IPS DF 19.7 (cell line): Measurements from ENCODE around the gene PTGIS.
"Not testable (repeated sequence)": the region's sequence is repeated elsewhere in the genome, so short reads cannot be mapped to it uniquely, and the experiment has no call there.

Source experiments
- DNase-seq: peaks from one replicate; pipeline ENCODE4 v3.0.0-alpha.2; 2013; ENCODE audit warnings: low read depth, low spot score

Gene PTGIS

DNA sequence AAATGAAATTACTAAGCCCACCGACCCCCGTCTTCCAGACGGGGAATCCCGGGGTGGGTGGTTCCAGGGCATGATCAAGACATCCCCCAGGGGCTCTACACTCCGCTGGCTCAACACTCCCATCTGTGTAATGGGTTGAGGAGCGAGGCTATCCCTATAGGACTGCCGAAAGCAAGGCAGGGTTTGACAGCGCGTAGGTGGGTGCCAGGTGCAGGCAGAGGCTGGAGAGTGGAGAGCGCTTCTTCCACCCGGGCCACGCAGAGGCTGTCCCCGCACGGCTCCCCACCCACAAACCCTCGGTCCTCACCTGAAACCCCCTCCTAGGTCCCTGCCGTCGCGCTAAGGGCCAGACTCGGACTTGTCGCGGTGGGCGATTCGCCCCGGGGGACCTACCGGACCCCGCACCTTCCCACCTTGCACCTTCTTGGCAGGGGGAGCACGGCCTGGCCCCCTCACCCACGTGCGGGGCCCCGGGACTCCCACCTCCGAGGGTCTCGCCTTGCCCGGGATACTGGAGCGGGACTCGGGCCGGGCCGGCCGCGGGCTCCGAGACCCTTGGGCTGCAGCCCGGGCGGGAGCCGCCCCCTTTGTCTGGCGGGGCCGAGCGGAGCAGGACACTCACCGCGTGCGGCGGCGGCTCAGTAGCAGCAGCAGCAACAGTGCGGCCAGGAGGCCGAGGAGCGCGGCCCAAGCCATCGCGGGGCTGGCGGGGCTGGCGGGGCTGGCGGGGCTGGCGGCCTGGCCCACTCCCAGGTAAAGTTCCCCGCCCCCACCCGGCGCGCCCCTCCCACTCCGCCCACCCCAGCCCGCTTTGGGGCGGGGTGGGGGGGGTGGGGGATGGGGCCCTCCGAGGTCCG is at the start of gene PTGIS:
Gene PTGIS (minus strand): TSS at position 717 of the 857 bp plus-strand sequence. CDS start 21 bp downstream, at position 696.
- DNase-seq: no peak

DNA sequence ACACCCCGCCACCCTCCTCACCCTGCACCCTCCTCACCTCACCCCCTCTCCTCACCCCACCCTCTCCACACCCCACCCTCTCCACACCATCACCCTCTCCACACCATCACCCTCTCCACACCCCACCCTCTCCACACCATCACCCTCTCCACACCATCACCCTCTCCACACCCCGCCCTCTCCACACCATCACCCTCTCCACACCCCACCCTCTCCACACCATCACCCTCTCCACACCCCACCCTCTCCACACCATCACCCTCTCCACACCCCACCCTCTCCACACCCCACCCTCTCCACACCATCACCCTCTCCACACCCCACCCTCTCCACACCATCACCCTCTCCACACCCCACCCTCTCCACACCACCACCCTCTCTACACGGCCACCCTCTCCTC is 49.5 kb upstream of the PTGIS start:
- not testable (repeated sequence) for DNase-seq

DNA sequence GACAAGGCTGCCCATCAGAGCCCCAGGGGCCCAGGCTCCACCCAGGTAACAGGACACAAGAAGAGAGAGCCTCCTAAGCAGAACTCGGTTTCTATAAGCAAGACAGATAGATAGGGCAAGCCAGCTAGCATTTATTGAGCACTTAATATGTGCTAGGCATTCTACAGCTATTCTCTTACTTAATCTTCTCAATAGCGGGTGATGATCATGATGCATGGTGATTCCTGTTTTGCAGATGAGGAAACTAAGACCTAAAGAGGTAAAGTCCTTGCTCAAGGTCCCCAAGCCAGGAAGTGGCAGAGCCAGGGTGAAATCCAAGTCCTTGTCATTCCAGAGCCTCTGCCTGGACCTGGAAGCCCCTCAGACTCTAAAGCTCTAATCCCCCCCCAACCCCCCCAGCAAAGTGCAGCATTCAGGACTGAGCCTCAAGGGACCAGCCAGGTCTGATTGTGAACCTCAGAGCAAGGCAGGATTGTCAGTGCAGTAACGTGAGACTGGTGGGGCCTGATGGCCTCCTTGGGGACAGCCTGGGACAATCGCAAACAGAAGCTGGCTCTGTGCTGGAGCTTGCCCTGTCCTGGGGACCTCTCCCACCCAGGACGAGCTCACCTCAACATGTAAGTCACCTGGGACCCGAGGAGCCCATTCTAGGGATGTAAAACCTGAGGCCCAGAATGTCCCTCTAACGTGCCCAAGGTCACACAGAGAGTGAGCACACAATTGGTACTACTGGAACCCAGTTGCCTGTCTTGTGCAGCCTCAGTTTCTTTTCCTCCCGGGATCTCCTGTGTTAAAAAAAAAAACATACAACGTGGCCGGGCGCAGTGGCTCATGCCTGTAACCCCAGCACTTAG is 48.4 kb upstream of the PTGIS start:
- no peak for DNase-seq

DNA sequence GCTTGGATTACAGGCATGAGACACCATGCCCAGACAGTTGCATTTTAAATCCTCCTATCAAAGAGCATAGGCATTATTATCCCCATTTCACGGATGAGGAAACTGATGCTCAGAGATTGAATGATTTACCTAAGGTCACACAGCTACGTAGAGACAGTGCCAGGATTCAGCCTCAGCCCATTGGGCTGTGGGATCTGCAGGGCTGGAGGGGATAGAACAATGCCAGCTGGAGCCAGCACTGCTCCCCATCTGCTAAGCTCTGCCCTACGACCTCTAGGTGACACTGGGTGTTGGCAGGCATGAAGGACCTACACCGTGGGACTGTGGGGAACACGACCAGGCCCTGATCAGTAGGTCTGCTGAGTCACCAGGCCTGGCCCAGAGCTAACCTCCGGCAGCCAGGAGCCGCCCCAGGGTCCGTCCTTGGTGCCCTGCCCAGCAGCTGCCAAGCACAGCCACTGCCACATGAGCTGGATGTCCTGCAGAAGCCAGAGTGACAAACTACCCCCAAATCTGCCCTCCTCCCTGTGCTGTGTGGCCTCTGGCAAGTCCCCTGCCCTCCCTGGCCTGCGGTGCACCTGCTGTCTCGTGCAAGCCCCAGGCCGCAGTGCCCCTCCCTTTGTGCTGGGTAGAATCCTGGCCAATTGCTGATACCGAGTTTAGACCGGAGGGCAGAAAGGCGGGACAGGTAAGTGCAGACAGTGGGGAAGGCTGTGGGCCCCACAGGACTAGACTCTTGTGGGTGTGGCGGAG is 47.6 kb upstream of the PTGIS start:
- DNase-seq: no peak

DNA sequence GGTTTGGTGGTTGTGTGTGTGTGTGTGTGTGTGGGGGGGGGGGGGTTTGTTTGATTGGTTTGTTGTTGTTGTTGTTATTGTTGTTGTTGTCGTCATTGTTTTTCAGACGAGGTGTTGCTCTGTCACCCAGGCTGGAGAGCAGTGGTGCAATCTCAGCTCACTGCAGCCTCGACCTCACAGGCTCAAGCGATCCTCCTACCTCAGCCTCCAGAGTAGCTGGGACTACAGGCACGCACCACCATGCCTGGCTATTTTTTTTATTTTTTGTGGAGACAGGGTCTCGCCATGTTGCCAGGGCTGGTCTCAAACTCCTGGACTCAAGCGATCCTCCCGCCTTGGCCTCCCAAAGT is 47.1 kb upstream of the PTGIS start:
- DNase-seq: not testable (repeated sequence)

DNA sequence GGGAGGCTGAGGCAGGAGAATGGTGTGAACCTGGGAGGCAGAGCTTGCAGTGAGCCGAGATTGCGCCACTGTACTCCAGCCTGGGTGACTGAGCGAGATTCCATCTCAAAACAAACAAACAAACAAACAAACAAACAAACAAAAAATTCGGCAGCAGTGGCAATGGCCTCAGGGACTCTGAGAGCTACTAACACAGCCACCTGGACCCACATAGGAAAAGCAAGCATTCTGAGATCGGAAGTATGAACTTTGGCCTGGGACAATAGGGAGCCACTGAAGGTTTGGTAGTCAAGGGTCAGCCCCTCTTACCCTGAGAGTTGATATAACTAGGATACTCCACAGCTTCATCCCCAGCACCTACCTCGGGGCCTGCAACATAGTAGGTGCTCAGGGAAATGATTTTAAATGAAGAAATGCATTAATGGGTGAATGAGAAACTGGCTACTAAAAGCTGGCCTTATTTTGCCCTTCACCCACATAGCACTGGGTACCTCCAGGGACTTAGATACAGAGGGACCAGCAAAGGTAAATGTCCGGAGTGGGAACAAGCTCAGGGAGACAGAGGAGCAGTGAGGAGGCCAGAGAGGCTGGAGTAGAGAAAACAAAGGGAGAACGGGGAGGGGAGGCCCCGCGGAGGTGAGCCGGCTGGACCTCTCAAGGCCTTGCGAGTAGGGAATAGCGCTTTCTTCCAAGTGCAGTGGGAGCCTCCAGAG is 46.6 kb upstream of the PTGIS start:
- no peak for DNase-seq

DNA sequence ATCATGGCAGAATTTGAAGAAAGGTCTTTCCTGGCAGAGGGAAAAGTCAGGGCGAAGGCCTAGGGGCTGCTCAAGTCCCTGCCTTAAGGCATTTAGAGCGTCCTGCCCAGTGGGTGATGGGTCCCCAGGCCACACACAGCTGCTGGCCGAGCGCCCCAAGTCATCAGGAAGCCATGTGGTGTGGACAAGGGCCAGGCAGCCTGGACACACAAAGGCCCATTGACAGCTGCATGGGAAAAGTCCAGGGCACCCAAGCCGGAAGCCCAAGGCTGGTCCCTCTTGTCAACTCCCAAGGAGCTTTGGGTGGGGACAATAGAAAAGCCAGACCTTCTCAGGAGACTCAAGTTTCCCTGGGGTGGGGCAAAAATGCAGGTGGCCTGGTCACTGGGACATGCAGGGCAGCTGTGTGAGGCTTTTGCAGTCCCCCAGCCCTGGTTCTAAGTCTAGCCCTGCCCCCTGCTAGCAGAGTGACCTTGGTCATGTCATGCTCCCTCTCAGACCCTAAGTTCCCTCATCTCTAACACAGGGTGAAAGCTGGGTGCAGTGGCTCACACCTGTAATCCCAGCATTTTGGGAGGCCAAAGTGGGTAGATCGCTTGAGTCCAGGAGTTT is 44.3 kb upstream of the PTGIS start:
- no peak for DNase-seq

DNA sequence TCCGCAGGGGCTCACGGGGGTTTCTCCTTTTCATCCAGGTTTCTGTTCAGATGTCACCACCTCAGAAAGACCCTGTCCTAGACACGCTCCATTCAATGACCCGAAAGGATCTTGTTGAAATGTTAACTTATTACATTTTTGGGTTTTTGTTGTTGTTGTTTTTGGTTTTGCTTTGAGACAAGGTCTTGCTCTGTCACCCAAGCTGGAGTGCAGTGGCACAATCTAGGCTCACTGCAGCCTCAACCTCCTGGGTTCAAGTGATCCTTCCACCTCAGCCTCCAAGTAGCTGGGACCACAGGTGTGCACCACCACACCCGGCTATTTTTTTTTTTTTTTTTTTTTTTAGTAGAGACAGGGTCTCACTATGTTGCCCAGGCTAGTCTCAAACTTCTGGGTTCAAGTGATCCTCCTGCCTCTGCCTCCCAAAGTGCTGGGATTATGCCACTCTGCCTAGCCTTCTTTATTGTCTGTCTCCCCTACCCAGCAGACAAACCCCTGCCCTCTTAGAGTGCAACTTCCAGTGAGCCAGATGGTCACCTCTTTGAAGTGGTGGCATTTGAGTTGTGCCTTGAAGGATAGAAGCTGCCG is 43.7 kb upstream of the PTGIS start:
- DNase-seq: not testable (repeated sequence)

DNA sequence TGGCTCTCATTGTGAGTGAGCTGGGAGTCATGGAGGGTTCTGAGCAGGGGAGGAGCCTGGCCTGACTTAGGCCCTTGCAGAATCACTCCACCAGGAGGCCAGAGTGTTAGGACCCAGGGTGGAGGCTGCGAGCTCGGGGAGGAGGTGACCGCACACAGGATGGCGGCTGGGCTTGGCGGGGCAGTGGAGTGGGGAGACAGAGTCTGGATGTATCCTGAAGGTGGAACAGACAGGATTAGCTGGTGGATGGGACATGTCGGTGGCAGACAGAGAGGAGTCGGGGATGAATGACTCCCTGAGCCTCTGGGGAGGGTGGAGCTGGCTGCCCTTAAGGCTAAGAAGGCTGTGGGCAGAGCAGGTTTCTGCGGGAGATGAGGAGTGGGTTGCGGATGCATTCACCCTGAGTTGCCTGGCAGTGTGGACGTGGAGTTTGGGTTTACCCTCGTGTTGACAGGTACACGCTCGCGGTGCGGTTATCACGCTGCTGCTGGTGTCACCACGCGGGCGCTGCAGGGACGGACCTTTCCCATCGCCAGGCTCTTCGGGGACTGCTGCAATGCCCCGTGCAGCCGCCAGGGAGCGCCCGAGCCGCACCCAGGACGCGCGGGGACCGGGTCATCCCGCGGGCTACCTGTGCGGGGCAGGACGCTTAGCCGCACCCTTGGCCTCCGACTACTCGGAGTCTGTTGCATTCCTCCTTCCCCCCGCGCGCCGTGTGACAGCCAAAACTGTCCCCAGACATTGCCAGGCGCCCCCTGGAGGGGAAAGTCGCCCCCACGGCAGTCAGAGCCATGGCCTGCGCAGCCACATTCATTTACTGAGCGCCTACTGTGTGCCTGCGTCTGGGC is 43.0 kb upstream of the PTGIS start:
- peak; percentile 59 for DNase-seq

DNA sequence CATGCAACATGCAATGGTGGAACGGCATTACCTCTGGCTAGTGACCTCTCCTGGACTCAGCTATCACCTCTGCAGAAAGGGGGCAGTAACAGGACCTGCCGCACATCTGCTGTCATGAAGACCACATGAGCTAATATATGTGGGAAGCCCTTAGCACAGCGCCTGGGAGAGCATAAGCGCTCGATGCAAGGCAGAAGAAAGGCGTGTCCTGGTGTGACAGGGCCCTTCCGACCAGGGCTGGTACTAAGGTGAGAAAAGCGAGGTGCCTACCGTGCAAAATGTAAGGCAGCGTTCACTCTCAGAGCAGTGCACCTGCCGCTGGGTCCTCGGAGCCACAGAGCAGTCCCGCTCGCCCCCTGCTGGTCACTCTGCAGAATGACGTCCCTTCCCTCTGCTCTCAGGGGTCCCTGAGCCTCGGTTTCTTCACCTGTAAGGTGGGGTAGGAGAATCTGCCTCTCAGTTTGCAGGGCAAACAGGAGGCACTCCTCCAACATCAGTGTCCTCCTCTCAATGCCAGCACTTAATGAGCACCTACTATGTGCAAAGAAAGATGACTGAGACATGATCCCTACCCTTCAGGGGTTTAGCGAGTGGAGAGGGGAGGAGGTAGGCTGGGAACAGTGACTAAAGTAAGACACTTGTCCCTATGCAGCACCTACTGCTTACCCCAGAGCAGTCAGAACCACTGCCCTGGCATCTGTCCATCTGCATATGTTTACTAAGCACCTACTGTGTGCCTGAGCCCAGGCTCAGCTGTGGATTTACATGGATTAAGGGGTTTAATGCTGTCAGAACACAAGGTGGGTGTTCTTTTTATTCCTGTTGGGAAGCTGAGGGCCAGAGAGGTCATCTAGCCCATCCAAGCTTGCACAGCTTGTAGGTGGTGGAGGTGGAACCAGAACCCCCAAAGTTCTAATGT is 41.1 kb upstream of the PTGIS start:
- peak; percentile 23 for DNase-seq

DNA sequence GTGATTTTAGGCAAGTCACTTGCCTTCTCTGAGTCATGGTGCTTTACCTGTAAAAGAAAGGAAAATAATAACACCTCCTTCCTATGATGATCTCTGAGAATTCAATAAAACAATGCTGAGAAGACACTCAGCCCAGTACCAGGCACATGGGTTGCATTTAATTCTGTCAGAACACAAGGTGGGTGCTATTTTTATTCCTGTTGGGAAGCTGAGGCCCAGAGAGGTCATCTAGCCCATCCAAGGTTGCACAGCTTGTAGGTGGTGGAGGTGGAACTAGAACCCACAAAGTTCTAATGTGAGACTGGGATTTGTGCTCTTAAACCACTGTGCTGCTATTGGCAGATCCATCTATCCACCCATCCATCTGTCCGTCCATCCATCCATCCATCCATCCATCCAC is 39.6 kb upstream of the PTGIS start:
- DNase-seq: no peak

DNA sequence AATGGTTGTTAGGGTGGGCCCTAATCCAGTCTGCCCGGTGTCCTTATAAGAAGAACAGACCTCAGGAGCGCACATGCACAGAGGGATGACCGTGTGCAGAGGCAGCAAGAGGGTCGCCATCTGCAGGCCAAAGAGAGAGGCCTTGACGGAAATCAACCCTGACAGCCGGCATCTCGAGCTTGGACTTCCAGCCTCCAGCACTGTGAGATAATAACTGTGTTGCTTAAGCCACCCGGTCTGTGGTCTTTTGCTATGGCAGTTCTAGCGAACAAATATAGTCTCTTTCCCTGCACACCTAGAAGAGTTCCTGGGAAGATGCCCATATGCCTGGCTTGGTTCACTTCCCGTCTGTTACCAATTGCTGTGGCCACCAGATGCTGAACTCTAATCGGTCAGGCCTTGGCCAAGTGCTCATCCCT is 35.3 kb upstream of the PTGIS start:
- no peak for DNase-seq

DNA sequence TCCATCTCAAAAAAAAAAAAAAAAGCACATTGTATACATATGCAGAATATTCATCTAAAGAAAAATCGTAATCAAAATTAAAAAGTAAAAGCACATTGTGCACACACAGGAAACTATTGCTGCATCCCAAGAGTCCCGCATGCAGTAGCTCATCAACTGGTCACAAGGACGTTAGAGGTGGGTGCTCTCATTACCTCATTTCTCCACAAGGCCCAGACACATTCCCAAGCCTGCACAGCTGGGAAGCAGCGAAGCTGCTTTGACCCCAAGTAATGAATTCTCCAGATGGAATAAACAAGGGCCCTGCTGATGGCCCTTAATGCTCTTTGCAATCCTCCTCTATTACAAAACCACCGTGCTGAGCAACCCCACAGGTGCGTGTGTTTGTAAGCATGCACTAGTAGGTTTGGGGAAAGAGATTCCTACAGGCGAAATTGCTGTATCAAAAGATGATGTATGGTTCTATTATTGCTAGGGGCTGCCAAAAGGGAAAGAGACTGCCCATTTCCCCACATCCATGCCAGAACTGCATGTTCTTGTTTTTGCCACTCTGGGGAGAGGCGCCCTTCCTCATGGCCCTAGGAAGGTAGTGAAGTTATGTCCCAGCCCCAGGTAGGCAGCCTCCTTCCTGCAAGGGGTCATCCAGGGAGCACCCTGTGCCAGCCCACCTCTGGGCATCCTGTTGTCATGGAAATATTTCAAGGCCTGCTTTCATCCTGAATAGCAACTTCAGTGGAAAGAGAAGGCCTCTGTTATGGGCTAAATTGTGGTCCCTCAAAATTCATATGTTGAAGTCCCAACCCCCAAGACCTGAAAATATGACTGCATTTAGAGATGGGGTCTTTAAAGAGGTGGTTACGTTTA is 34.6 kb upstream of the PTGIS start:
- no peak for DNase-seq

DNA sequence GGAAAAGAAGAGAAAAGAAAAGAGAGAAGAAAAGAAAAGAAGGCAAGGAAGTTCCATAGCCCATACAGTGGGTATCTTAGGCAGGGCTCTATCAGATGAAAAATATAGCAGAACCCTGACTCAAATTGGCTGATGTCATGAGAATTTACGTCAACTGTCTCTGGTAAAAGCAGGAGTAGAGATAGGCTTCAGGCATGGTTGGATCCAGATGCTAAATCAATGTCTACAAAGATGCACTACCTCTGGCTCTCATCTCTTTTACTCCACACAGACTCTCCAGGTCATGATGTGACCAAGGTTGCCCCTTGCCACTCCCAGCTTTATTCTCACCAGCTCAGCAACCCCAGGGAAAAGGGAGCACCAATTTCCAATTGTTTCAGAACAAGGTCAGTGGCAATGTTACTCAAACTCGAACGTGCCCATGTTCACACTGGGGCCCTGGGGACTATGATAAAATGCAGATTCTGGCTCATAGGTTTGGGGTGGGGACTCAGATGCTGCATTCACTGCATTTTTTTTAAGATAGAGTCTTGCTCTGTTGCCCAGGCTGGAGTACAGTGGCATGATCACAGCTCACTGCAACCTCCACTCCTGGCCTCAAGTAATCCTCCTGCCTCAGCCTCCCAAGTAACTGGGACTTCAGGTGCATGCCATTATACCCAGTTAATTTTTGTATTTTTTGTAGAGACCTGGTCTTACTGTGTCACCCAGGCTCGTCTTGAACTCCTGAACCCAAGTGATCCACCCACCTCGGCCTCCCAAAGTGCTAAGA is 33.4 kb upstream of the PTGIS start:
- DNase-seq: no peak

DNA sequence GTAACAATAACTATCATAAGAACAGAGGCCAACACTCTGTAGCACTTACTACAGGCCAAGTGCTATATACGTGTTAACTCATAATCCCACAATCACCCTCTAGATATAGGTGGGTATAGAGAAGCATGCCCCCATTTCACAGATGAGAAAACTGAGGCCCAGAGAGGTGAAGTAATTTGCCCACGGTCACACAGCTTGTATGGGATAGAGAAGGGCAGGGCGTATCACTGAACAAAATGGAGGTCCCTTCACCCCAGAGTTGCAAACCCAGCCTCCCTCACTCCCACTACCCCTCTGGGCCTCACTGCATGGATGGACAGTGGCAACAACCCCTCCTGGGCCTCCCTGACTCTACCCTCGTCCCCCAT is 31.8 kb upstream of the PTGIS start:
- DNase-seq: no peak

DNA sequence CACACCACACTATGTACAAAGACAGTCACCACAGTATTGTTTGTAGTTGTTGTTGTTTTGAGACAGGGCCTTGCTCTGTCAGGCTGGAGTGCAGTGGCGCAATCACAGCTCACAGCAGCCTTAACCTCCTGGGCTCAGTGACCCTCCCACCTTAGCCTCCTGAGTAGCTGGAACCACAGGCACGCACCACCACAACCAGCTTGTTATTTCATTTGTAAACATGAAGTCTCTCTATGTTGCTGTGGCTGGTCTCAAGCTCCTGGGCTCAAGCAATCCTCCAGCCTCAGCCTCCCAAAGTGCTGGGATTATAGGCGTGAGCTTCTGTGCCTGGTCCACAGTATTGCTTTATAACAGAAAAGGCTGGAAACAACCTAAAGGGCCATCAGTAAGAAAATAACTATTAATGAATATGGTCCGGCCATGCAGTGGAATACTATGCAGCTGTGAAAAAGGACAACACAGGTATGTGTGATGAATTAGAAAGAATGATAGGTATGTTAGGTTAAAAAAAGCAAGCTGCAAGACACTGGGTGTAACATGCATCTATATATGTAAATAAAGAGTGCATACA is 30.0 kb upstream of the PTGIS start:
- no peak for DNase-seq
